H1 (cell line): ENCODE data around the gene LRRC43. TPM values are rescaled to one million over a fixed set of nuclear protein-coding genes. Genes with fewer than 3 reads are reported as not detected.

Experiments
- CTCF ChIA-PET: fragments of 300-600 bp; sonication (Branson Sonifier 250); formaldehyde crosslinking; loops from one replicate; lab custom pipeline; 2021; ENCODE audit not compliant: partially characterized antibody; lab: Charles Lee
- POLR2A ChIA-PET: fragments of 300-600 bp; sonication (Branson Sonifier 250); formaldehyde crosslinking; loops from one replicate; lab custom pipeline; 2021; ENCODE audit warnings: inconsistent platforms; ENCODE audit not compliant: partially characterized antibody; lab: Charles Lee
- DNase-seq, 2 experiments: peaks; one replicate each; pipeline versions ENCODE4 v3.0.0 to v3.0.0-alpha.2; 2010 to 2022; ENCODE audit warnings: low spot score in 2 of 2, low read depth in 1 of 2, mixed read lengths in 1 of 2
- FAIRE-seq: peaks from 2 replicates; lab custom pipeline; 2011; peaks lifted over from hg19 to GRCh38; lab: Jason Lieb, UNC
- H2AFZ ChIP-seq: 2 replicates; pipeline ENCODE4 v1.8.1; 2012; ENCODE audit warnings: low read length, inconsistent platforms
- H2AK5ac ChIP-seq: 2 replicates; pipeline ENCODE4 v1.6.1; 2013; ENCODE audit warnings: low read depth, low read length
- H2BK120ac ChIP-seq: replicated peaks from 2 replicates; pipeline ENCODE3; 2013; ENCODE audit warnings: low read depth, low read length, inconsistent platforms
- H2BK12ac ChIP-seq: 2 replicates; pipeline ENCODE4 v1.6.1; 2013; ENCODE audit warnings: low read depth, low read length
- H2BK15ac ChIP-seq: 2 replicates; pipeline ENCODE4 v1.6.1; 2013; ENCODE audit warnings: low read length
- H2BK20ac ChIP-seq: 2 replicates; pipeline ENCODE4 v1.6.1; 2013; ENCODE audit warnings: low read length
- H2BK5ac ChIP-seq: 2 replicates; pipeline ENCODE4 v1.6.1; 2013; ENCODE audit warnings: low read depth, low read length
- H3K14ac ChIP-seq: 2 replicates; pipeline ENCODE4 v1.6.1; 2013; ENCODE audit warnings: inconsistent platforms; ENCODE audit not compliant: insufficient read length
- H3K18ac ChIP-seq: 2 replicates; pipeline ENCODE4 v1.6.1; 2013; ENCODE audit warnings: low read length; ENCODE audit errors: extremely low read depth
- H3K23ac ChIP-seq: 2 replicates; pipeline ENCODE4 v1.6.1; 2013; ENCODE audit warnings: inconsistent platforms; ENCODE audit not compliant: insufficient read length
- H3K23me2 ChIP-seq: 2 replicates; pipeline ENCODE4 v1.6.1; 2013; ENCODE audit warnings: low read depth, low read length
- H3K27ac ChIP-seq: 2 replicates; pipeline ENCODE4 v1.6.1; 2011; ENCODE audit warnings: low read depth, low read length, inconsistent platforms
- H3K27me3 ChIP-seq, 4 experiments: replicated peaks in 1 of 4; 1 replicate in 1 of 4; 2 replicates in 3 of 4; pipeline versions ENCODE4 v1.6.1 to v1.8.1; 2011 to 2013; ENCODE audit warnings: low read length in 3 of 4, mild to moderate bottlenecking in 3 of 4, inconsistent platforms in 2 of 4, mixed read lengths in 2 of 4, moderate library complexity in 1 of 4; ENCODE audit not compliant: control insufficient read depth in 3 of 4, insufficient read depth in 3 of 4; ENCODE audit errors: extremely low read depth in 1 of 4
- H3K36me3 ChIP-seq, 4 experiments: 2 replicates each; pipeline versions ENCODE4 v1.6.1 to v1.8.1; 2011 to 2013; ENCODE audit warnings: mild to moderate bottlenecking in 4 of 4, low read length in 3 of 4, moderate library complexity in 2 of 4, control low read depth in 1 of 4, inconsistent platforms in 1 of 4; ENCODE audit not compliant: insufficient read depth in 4 of 4, control insufficient read depth in 2 of 4
- H3K4ac ChIP-seq: replicated peaks from 2 replicates; pipeline ENCODE3; 2013; ENCODE audit warnings: low read length, low read depth, mixed read lengths, inconsistent platforms; ENCODE audit not compliant: insufficient read length
- H3K4me1 ChIP-seq, 4 experiments: replicated peaks in 1 of 4; 1 replicate in 1 of 4; 2 replicates in 3 of 4; pipeline versions ENCODE4 v1.6.1 to v1.8.1; 2011 to 2013; ENCODE audit warnings: low read length in 3 of 4, inconsistent platforms in 2 of 4, mixed read lengths in 1 of 4; ENCODE audit not compliant: insufficient read depth in 4 of 4, control insufficient read depth in 3 of 4
- H3K4me2 ChIP-seq, 2 experiments: 2 replicates each; pipeline versions ENCODE4 v1.6.1 to v1.8.1; 2011 to 2013; ENCODE audit warnings: low read depth in 2 of 2, low read length in 2 of 2, control low read depth in 1 of 2, inconsistent platforms in 1 of 2, mild to moderate bottlenecking in 1 of 2; ENCODE audit not compliant: insufficient read depth in 1 of 2
- H3K4me3 ChIP-seq, 4 experiments: fragments of 200-600, 300-600 bp in 1 of 4; sonication (generic), shearing (Covaris generic), sonication (Bioruptor Twin) in 1 of 4; 2 replicates each; pipeline versions ENCODE4 v1.5.1 to v1.8.1; 2011 to 2016; ENCODE audit warnings: low read length in 4 of 4, low read depth in 3 of 4, control low read depth in 2 of 4, inconsistent platforms in 2 of 4, mild to moderate bottlenecking in 2 of 4, mixed read lengths in 1 of 4, moderate library complexity in 1 of 4; ENCODE audit not compliant: insufficient read depth in 2 of 4; ENCODE audit errors: extremely low read depth in 1 of 4
- H3K56ac ChIP-seq: replicated peaks from 2 replicates; pipeline ENCODE3; 2013; ENCODE audit warnings: low read depth, mild to moderate bottlenecking, mixed read lengths, low read length, inconsistent platforms; ENCODE audit not compliant: insufficient read length
- H3K79me1 ChIP-seq: 2 replicates; pipeline ENCODE4 v1.6.1; 2013; ENCODE audit warnings: low read depth, low read length, control low read depth
- H3K79me2 ChIP-seq, 2 experiments: 2 replicates each; pipeline versions ENCODE4 v1.6.1 to v1.8.1; 2012 to 2013; ENCODE audit warnings: low read length in 2 of 2, mild to moderate bottlenecking in 2 of 2, inconsistent platforms in 1 of 2; ENCODE audit not compliant: insufficient read depth in 2 of 2, control insufficient read depth in 1 of 2
- H3K9ac ChIP-seq, 4 experiments: replicated peaks in 1 of 4; 1 replicate in 1 of 4; 2 replicates in 3 of 4; pipeline versions ENCODE4 v1.6.1 to v1.8.1; 2011 to 2013; ENCODE audit warnings: low read depth in 3 of 4, low read length in 3 of 4, control low read depth in 2 of 4, mild to moderate bottlenecking in 2 of 4, moderate library complexity in 2 of 4, inconsistent platforms in 1 of 4; ENCODE audit errors: extremely low read depth in 1 of 4
- H3K9me3 ChIP-seq, 2 experiments: 2 replicates each; pipeline versions ENCODE4 v1.6.1 to v1.8.1; 2012 to 2013; ENCODE audit warnings: mild to moderate bottlenecking in 2 of 2, moderate library complexity in 2 of 2, control low read depth in 1 of 2, inconsistent platforms in 1 of 2, low read depth in 1 of 2, low read length in 1 of 2, mixed read lengths in 1 of 2; ENCODE audit not compliant: insufficient read depth in 2 of 2
- H4K20me1 ChIP-seq, 2 experiments: replicated peaks in 1 of 2; 2 replicates each; pipeline versions ENCODE3 to v1.8.1; 2011 to 2013; ENCODE audit warnings: inconsistent platforms in 2 of 2, low read length in 2 of 2, mild to moderate bottlenecking in 1 of 2; ENCODE audit not compliant: insufficient read depth in 2 of 2, control insufficient read depth in 1 of 2
- H4K5ac ChIP-seq: 2 replicates; pipeline ENCODE4 v1.6.1; 2013; ENCODE audit warnings: low read length, low read depth, mixed read lengths, inconsistent platforms; ENCODE audit not compliant: insufficient read length
- H4K8ac ChIP-seq: 2 replicates; pipeline ENCODE4 v1.8.0; 2013; ENCODE audit warnings: mild to moderate bottlenecking, moderate library complexity, low read length, inconsistent platforms; ENCODE audit not compliant: insufficient read depth; ENCODE audit errors: extremely low read depth
- H4K91ac ChIP-seq: replicated peaks from 2 replicates; pipeline ENCODE3; 2013; ENCODE audit warnings: low read length, mixed read lengths, inconsistent platforms; ENCODE audit not compliant: insufficient read length
- BCL11A ChIP-seq, 2 experiments: IDR thresholded peaks; one replicate each; pipeline ENCODE4 v1.6.1; 2011; ENCODE audit warnings: low read depth in 2 of 2, low read length in 2 of 2, mild to moderate bottlenecking in 2 of 2
- WGBS, 2 experiments: shearing (Covaris generic) in 1 of 2; methylation state at CpG; one replicate each; pipeline versions ENCODE4 v1.1.6 to v1.1.7; 2013 to 2015; ENCODE audit warnings: low lambda C conversion rate in 2 of 2, mixed read lengths in 2 of 2, inconsistent platforms in 1 of 2, low coverage in 1 of 2, missing lambda C conversion rate in 1 of 2; ENCODE audit not compliant: insufficient replicate concordance in 2 of 2, insufficient coverage in 1 of 2, insufficient read length in 1 of 2; ENCODE audit errors: extremely low coverage in 1 of 2, missing lambda C conversion rate in 1 of 2; 5-methylcytosine and 5-hydroxymethylcytosine counted together
- polyA plus RNA-seq, 7 experiments: library from polyadenylated mRNA; depleted of rRNA in 3 of 7; stranded (reverse) in 5 of 7; unstranded in 2 of 7; fragments of >200 nt in 5 of 7; fragments of 200-250 nt in 2 of 7; gene quantifications; 1 replicate in 5 of 7; 2 replicates in 1 of 7; 4 replicates in 1 of 7; pipeline versions ENCODE4 v1.2.1 to v1.2.3, GENCODE V29; 2011 to 2013; ENCODE audit warnings: missing spikeins in 2 of 7, mixed read lengths in 2 of 7
- total RNA-seq: library from RNA; stranded (reverse); fragmentation: NEBNext Ultra II Directional; extraction: Animal tissue kit (Norgen Biotek cat#: 25700); gene quantifications from 2 replicates; pipeline ENCODE4 v1.2.1, GENCODE V29; 2021

Gene LRRC43
- total and polyA plus RNA-seq, 2 of the 8 experiments (the other 6 are each of a cell fraction or from before 2014, with no cell fraction given) = 0.35 to 0.44 TPM

DNA sequence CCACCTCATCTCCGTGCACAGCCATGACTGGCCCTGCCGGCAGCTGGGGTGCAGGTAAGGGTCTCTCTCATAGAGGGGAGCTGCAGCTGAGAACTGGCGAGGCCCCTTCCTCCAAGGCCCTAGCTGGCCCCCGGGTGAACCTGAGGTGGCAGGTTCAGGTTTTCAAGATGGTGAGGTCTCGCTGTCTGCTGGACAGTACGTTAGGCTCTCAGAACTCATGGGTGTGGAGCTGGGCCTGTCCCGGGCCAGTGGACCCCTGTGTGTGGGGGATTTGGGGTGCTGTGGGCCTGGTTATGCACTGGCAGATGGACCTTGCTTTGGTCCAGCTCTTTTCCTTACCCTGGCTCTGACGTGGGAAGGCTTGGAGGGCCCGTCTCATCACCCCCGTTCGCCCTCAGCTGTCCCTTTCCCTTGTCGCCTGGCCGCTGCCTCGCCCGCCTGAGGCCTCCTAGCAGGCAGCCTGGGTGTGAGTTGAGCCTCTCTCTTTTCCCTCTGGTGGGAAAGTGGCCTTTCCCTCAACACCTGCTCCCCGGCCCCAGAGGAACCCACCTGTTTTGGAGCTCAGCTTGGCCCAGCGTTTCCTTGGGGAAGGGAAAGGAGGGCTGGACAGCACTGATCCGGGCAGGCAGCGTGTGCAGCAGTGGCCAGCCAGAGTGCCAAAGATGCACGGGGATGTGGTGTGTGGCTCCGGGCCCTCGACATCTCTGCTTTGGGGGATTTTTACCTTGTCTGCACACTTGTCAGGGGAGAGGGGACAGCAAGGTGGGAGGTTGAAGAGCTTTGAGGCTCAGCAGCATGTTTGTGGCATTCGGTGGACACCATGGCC lies 37.2 kb upstream of the LRRC43 start:
- Histone ChIP-seq H4K5ac (no peak overlapping the region), H3K23me2 (no peaks in the 10 kb centered on the region), H2BK15ac (no peak overlapping the region), H4K8ac (peak overlapping the region; percentile 71; the same call in 1 of the 2 replicates), H3K9me3 (peaks cover 23 to 29% of the 10 kb centered on the region in 2 experiments), H3K23ac (no peak overlapping the region), H3K4ac (no peak overlapping the region), H3K18ac (no peak overlapping the region), H4K20me1 (no peaks in the 10 kb centered on the region), H3K9ac (no peak overlapping the region), H2BK12ac (no peak overlapping the region), H3K27ac (no peak overlapping the region), H3K79me2 (no peaks in the 10 kb centered on the region), H4K91ac (no peak overlapping the region), H3K14ac (no peak overlapping the region), H2BK20ac (no peak overlapping the region), H3K56ac (no peak overlapping the region), H3K4me1 (no peaks in the 10 kb centered on the region), H2AK5ac (no peak overlapping the region), H3K4me2 (no peak overlapping the region), H2AFZ (no peak overlapping the region), H3K79me1 (no peaks in the 10 kb centered on the region), H3K27me3 (no peaks in the 10 kb centered on the region), H2BK120ac (no peak overlapping the region), H3K36me3 (peaks cover 2 to 24% (median 15%) of the 10 kb centered on the region in 4 experiments; a peak in 6 of 8 replicates), H3K4me3 (no peak overlapping the region), H2BK5ac (0 out of 2 replicates have a peak overlapping the region, but pooled peaks have one; percentile 9)
- no peak for TF ChIP-seq BCL11A (IDR thresholded peaks at IDR 0.05; ENCODE audit: low read depth in 2 of 2, low read length in 2 of 2)
- no peak for DNase-seq
- ChIA-PET POLR2A (interaction anchor here (0.6 to 1.2 kb wide), 8 partner anchors 8 to 121 kb away, joined by 3 to 8 read pairs (median 3); no protein-coding TSS in a partner anchor), CTCF (interaction anchor here (0.9 to 4.1 kb wide), 10 partner anchors 8 to 45 kb away, joined by 3 to 18 read pairs (median 5); no protein-coding TSS in a partner anchor)
- FAIRE-seq = no peak
- 90% methylated on average over 22 of the region's 23 CpGs; no CpG with 5 or more reads in 1 of the 2 experiments for WGBS, 2 experiments
